Hepatic stellate cell (primary cell): ENCODE measurements around the gene EFHC1.

Experiments used
- DNase-seq: peaks from one replicate; pipeline ENCODE4 v3.0.0; 2011; ENCODE audit warnings: low spot score

Gene EFHC1

DNA sequence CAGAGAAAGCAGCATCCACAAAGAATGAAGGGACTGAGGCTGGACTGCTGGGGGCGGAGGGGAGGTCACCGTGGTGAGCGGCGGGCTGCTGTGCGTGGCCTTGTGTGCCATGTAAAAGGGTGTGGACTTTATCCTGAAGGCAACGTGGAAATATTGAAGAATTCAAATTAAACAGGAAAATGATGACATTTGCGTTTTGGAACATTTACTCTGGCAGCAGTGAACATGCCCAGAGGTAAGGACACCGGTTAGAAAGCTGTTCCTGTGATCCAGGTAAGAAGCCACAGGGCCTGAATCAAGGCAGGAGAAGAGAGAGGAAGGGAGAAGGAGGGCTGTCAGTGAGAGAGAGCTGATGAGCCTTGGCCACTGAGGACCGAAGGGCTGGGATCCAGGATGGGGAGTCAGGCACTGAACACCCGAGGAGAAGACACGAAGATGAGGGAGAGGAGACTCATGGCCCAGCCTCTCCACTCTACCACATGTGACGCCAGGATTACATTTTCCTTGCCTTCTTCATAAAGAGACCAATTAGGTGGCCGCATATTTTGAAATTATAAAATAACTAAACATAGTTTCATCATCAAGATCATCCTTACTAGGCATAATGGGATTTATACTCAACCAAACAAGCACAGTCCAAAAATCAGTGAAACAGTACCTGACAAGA is 98.3 kb downstream of the EFHC1 start:
- no peak for DNase-seq

- no peak for DNase-seq
Measured at GRCh38 chr6:52519618-52520017, 99.5 kb downstream of the EFHC1 start.

- peak; percentile 78 for DNase-seq
Measured at GRCh38 chr6:52522151-52522626, 102.0 kb downstream of the EFHC1 start.

- no peak for DNase-seq
Measured at GRCh38 chr6:52522655-52523054, 102.5 kb downstream of the EFHC1 start.

GRCh38 chr6:52523378-52524142 is 103.4 kb downstream of the EFHC1 start:
- DNase-seq, result no peak

DNA sequence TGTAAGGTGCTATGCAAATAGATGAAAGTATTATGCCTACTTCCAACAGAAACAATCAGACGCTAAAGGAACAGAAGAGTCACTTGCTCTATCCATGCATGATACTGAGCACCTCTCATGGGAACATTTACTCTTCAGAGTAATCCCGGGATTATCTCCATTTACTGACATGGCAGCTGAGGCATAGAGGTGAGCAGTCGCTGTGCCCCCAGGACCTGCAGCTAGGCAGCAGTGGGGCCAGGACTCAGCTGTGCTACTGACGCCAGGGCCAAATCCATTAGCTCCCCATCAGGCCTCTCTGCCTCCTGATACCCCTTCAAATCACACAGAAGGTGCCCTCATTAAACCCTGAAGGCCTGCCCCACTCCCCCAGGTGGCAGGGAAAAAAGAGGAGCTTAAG is 104.8 kb downstream of the EFHC1 start:
- no peak for DNase-seq

DNA sequence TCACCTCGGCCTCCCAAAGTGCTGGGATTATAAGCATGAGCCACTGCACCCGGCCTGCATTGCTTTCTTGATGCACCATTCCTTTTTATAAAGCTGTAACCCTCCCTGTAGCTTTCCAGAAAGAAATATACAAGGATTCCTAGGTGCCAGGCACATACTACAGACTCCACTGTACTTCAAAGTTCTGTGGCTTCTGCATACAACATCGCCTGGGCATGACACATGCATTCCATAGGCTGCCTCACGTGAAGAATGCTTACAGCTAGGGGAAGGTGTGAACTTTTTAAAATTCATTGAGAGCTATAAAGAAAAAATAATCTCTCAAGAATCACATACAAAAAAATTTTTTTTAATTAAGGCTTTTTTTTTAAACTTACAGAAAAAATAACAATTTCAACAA is 106.5 kb downstream of the EFHC1 start:
- no peak for DNase-seq

- DNase-seq, result no peak
Measured at GRCh38 chr6:52527436-52527835, 107.3 kb downstream of the EFHC1 start.

GRCh38 chr6:52529311-52529710 is 109.2 kb downstream of the EFHC1 start:
- DNase-seq, result no peak

GRCh38 chr6:52530351-52530750 is 110.2 kb downstream of the EFHC1 start:
- no peak for DNase-seq

DNA sequence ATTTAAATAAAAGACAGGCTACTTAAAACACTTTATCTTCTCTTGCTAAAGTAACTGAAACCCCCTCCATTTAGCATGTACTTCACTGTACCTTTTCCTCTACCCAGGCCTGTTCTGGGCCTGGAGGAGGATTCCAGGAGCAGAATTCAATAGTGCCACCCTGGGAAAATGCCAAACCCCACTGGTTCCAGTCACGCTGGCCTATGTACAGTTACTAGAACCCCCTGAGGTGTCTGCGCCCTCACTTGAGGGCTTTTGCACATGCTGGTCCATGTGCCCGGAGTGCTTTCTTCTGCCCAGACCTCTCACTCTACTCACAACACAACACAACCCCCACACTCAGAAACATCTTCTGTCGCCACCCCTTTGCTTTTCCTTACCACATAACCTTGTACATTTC is 111.3 kb downstream of the EFHC1 start:
- no peak for DNase-seq

DNA sequence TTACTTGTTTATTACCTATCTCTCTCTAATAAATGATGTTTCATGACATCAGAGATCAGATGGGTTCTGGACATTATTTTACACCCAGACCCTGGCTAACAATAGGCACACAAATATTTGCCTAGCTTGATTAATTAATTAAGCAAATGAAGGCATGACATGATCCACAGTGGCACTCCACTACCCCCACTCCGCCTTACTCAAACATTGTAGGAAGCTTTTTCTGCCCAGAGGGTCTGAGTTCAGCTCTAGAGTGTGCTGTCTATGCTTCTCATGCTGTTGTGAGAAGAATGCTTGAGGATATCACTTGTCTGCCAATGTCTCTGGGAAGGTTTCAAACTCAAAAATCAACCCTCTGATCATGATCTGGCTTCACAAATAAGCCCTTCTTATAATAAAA is 111.7 kb downstream of the EFHC1 start:
- no peak for DNase-seq

GRCh38 chr6:52532457-52532856 is 112.3 kb downstream of the EFHC1 start:
- no peak for DNase-seq

GRCh38 chr6:52533491-52533890 is 113.3 kb downstream of the EFHC1 start:
- DNase-seq, result no peak

DNA sequence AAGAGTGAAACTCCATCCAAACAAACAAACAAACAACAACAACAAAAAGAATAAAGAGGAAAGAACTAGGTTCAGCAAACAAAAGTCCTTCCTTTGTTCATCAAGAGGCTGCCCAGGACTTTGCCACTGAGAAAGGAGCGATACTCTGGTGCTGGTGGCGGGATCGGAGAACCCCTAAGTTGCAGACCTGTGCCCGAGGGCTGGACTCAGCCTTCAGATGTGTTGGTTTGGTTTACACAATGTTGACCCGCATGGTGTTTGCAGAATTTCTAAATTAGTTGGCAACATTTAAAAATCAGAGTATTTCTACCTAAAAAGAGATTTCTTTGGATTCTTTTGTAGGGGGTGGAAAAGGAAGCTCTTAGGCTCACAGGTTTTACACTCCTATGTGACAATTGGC is 114.2 kb downstream of the EFHC1 start:
- no peak for DNase-seq

DNA sequence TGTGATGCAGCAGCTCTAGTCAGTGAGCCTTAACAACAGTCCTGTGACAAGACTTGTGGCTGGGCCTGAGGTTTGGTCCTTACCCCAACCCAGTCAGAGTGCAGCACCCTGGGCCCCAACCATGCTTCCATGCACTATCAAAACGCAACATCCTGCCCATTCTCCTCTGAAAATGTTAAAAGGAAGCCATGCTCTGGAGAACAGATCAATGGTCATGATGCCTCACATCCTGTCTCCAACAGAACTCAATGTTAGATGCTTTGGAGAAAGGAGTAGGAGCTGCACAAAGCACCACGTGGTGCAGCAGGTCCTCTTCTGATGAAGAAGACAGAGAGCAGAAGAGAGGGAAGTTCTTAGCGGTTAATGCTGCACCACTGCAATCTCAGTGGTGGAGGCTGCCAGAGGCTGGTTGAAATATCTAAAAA is 114.8 kb downstream of the EFHC1 start:
- DNase-seq, result no peak

- no peak for DNase-seq
Measured at GRCh38 chr6:52535711-52536423, 115.7 kb downstream of the EFHC1 start.

DNA sequence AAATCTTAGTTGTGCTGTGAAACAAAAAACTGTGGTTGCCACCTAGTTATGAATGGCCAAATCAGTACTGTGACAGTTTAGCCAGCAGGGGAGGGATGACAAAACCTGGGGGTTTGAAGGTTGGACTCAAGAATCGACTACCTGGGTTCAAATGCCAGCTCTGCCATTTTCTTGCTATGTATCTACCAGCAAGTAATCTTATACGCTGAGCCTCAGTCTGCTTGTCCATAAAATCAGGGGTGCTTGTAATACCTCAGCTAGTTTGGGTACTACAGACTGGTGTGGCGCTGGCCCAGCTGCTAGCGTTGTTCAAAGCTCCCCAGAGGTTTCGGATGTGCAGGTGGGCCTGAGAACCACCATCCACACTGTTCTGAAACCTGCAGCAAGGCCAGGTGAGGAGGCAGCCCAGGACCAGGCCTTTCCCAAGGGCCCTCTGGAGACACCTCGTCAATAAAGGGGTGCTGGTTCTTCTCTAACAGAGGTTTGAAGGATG is 116.3 kb downstream of the EFHC1 start:
- DNase-seq, result no peak

- no peak for DNase-seq
Measured at GRCh38 chr6:52537001-52537753, 117.0 kb downstream of the EFHC1 start.

- no peak for DNase-seq
Measured at GRCh38 chr6:52538252-52538900, 118.2 kb downstream of the EFHC1 start.

DNA sequence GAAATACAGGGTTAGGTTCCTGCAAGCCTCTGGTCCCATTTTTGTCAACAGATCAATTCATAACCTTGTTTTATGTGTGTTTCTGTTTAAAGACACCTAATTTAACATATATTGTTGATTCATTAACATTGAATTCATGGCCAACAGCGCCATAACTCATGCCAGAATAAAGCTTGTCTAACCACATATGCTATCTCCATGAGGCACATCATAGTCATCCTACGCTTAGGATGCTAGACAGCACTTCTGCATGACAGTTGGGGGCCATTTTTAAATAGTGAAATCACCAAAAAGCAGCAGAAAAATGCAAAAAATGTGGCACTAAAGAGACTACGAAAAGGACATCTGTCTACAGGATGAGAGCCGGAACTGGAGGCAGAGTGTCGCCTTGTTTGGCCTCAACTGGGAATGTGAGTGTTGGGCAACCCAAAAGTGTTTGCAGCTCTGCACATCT is 118.8 kb downstream of the EFHC1 start:
- DNase-seq, result peak; percentile 54
